IMR-90 (cell line): Measurements from ENCODE around the gene OSBPL2.

Source experiments
- CTCF ChIP-seq: conservative IDR thresholded peaks from 2 replicates; pipeline ENCODE4 v1.5.1; 2012; ENCODE audit warnings: mild to moderate bottlenecking, low read depth, low read length, improper control_type of control experiment
- FOS ChIP-seq: fragments of 150-350 bp; IDR thresholded peaks from 2 replicates; pipeline ENCODE4 v1.6.1; 2016; ENCODE audit warnings: low read depth, low read length
- POLR2A ChIP-seq: IDR thresholded peaks from 2 replicates; pipeline ENCODE4 v1.6.1; 2012; ENCODE audit warnings: mild to moderate bottlenecking, low read depth, low read length

DNA sequence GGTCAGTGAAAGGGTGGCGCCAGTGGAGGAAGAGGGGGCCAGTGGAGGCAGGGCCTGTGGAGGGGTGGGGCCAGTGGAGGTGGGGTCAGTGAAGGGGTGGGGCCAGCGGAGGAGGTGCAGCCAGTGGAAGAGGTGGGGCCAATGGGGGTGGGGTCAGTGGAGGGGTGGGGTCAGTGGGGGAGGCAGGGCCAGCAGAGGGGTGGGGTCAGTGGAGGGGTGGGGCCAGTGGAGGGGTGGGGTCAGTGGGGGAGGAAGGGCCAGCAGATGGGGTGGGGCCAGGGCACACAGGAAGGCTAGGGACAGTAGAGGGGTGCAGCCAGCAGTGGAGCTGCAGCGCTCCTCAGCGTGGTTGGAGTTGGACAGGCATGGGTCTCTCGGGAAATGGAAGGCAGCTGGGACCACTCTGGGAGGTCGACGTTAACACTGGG lies 83.2 kb downstream of the OSBPL2 start:
- TF ChIP-seq POLR2A (no peak), CTCF (no peak), FOS (no peak)
